Lung (tissue), 12 donors: Measurements from ENCODE around the gene LINC01488. TPM values are rescaled to one million over a fixed set of nuclear protein-coding genes. Genes with fewer than 3 reads are reported as not detected.

Experiments used
- ATAC-seq: fragments of 200-7000 bp; cut with Tn5 transposase; one replicate; pipeline ENCODE4 v1.9.1; 2020; ENCODE audit warnings: moderate number of reproducible peaks; ENCODE audit not compliant: insufficient read depth, low FRiP score
- DNase-seq, 3 donors: peaks; one replicate each; pipeline ENCODE4 v3.0.0-alpha.2; 2013 to 2017
- H3K27ac ChIP-seq, 2 donors: one replicate each; pipeline ENCODE4 v1.5.1; 2013; ENCODE audit warnings: mild to moderate bottlenecking in 2 of 2, moderate library complexity in 2 of 2, control low read depth in 1 of 2, inconsistent platforms in 1 of 2, low read depth in 1 of 2, low read length in 1 of 2
- H3K27me3 ChIP-seq, 3 donors: one replicate each; pipeline ENCODE4 v1.5.1; 2013; ENCODE audit warnings: low read length in 2 of 3; ENCODE audit not compliant: control insufficient read depth in 3 of 3, insufficient read depth in 3 of 3
- H3K36me3 ChIP-seq, 4 donors: one replicate each; pipeline ENCODE4 v1.5.1; 2013; ENCODE audit warnings: low read length in 4 of 4, mild to moderate bottlenecking in 1 of 4, moderate library complexity in 1 of 4; ENCODE audit not compliant: control insufficient read depth in 4 of 4, insufficient read depth in 4 of 4
- H3K4me1 ChIP-seq, 5 donors: one replicate each; pipeline ENCODE4 v1.5.1; 2013; ENCODE audit warnings: low read length in 5 of 5, mild to moderate bottlenecking in 2 of 5, moderate library complexity in 1 of 5; ENCODE audit not compliant: control insufficient read depth in 5 of 5, insufficient read depth in 5 of 5
- H3K4me3 ChIP-seq: one replicate; pipeline ENCODE4 v1.5.1; 2013; ENCODE audit warnings: mild to moderate bottlenecking, control low read depth, moderate library complexity
- H3K9ac ChIP-seq, 2 donors: one replicate each; pipeline ENCODE4 v1.5.1; 2013; ENCODE audit warnings: low read length in 2 of 2, control low read depth in 1 of 2; ENCODE audit not compliant: insufficient read depth in 1 of 2
- H3K9me3 ChIP-seq, 4 donors: one replicate each; pipeline ENCODE4 v1.5.1; 2013; ENCODE audit warnings: low read length in 3 of 4, mild to moderate bottlenecking in 1 of 4, moderate library complexity in 1 of 4; ENCODE audit not compliant: control insufficient read depth in 4 of 4, insufficient read depth in 3 of 4
- CTCF ChIP-seq: IDR thresholded peaks from 2 replicates; pipeline ENCODE4 v1.5.1; 2012; ENCODE audit warnings: mild to moderate bottlenecking; ENCODE audit errors: control extremely low read depth, extremely low read depth
- WGBS, 2 donors: extraction: QIAGEN DNeasy Blood & Tissue Kit; methylation state at CpG; one replicate each; pipeline ENCODE4 v1.1.7; 2013; 5-methylcytosine and 5-hydroxymethylcytosine counted together
- polyA plus RNA-seq, 2 donors: library from polyadenylated mRNA; stranded (reverse); fragments of 200-250 nt; gene quantifications; one replicate each; pipeline ENCODE4 v1.2.1, GENCODE V29; 2013
- total RNA-seq, 2 donors: library from RNA; depleted of rRNA in 1 of 2; stranded (reverse); fragments of >200 nt in 1 of 2; gene quantifications; one replicate each; pipeline ENCODE4 v1.2.1, GENCODE V29; 2014 to 2021
- donor health status: control.
- donor health status: control.
- donor health status: Bipolar disorder and iron deficiency.
- donor health status: healthy.
- donor health status: DM: yes; HTN: yes; CAD: no.

Gene LINC01488
- total and polyA plus RNA-seq, 4 donors: not detected

GRCh38 chr11:69540118-69541000 lies 58.9 kb downstream of the LINC01488 start:
- Histone ChIP-seq H3K27me3 (no peaks in the 10 kb centered on the region), H3K4me1 (peaks cover 0 to 42% (median 27%) of the 10 kb centered on the region in 5 donors), H3K9ac (peak overlapping the region in 1 of 2 donors; percentile 37), H3K9me3 (no peaks in the 10 kb centered on the region), H3K27ac (peak overlapping the region in 1 of 2 donors; percentile 90), H3K36me3 (no peaks in the 10 kb centered on the region), H3K4me3 (no peak overlapping the region)
- ATAC-seq (no peak), DNase-seq (peak in 2 of 3 donors; percentile 26 to 30)
- WGBS, 2 donors: 61 to 80% methylated on average over 30 of the region's 30 CpGs
- TF ChIP-seq CTCF: no peak

- Histone ChIP-seq H3K4me1 (peaks cover 0 to 42% (median 27%) of the 10 kb centered on the region in 5 donors), H3K27ac (peak overlapping the region in 1 of 2 donors; percentile 90), H3K27me3 (no peaks in the 10 kb centered on the region), H3K9ac (no peak overlapping the region), H3K36me3 (no peaks in the 10 kb centered on the region), H3K9me3 (no peaks in the 10 kb centered on the region), H3K4me3 (no peak overlapping the region)
- DNase-seq (no peak), ATAC-seq (no peak)
- TF ChIP-seq CTCF: no peak
- 81 to 90% methylated on average over 5 of the region's 5 CpGs for WGBS, 2 donors
Measured at GRCh38 chr11:69541001-69541285, 59.5 kb downstream of the LINC01488 start.

- ATAC-seq (peak; percentile 44), DNase-seq (peak; percentile 54 to 80 (median 60))
- H3K27ac ChIP-seq: peak overlapping the region in 1 of 2 donors; percentile 58
- peaks cover 0 to 42% (median 27%) of the 10 kb centered on the region in 5 donors for H3K4me1 ChIP-seq
- 57 to 74% methylated on average over 8 of the region's 8 CpGs for WGBS, 2 donors
- TF ChIP-seq CTCF: no peak
- H3K36me3 ChIP-seq: no peaks in the 10 kb centered on the region
- no peak overlapping the region for H3K4me3 ChIP-seq
- no peaks in the 10 kb centered on the region for H3K27me3 ChIP-seq
- H3K9ac ChIP-seq: no peak overlapping the region
- H3K9me3 ChIP-seq: no peaks in the 10 kb centered on the region
Measured at GRCh38 chr11:69541501-69542313, 60.2 kb downstream of the LINC01488 start.
